Mesendoderm (in vitro differentiated cells): ENCODE data around the gene BEX1.
"Not testable (repeated sequence)": the region's sequence is repeated elsewhere in the genome, so short reads cannot be mapped to it uniquely, and the experiment has no call there.

Source experiments
- DNase-seq: peaks from one replicate; pipeline ENCODE4 v3.0.0; 2013
- H2AK5ac ChIP-seq: 2 replicates; pipeline ENCODE4 v1.6.1; 2013; ENCODE audit warnings: low read length, inconsistent platforms
- H2BK120ac ChIP-seq: 2 replicates; pipeline ENCODE4 v1.6.1; 2013; ENCODE audit warnings: low read depth, mild to moderate bottlenecking, low read length, moderate library complexity, mixed read lengths
- H2BK15ac ChIP-seq: replicated peaks from 2 replicates; pipeline ENCODE4 v1.6.1; 2013; ENCODE audit warnings: low read depth, mild to moderate bottlenecking, moderate library complexity
- H2BK5ac ChIP-seq: 2 replicates; pipeline ENCODE4 v1.6.1; 2013; ENCODE audit warnings: low read length, inconsistent platforms
- H3K18ac ChIP-seq: 2 replicates; pipeline ENCODE4 v1.6.1; 2013; ENCODE audit warnings: mild to moderate bottlenecking, low read length, mixed read lengths
- H3K23ac ChIP-seq: one replicate; pipeline ENCODE4 v1.6.1; 2013; ENCODE audit warnings: low read length
- H3K27ac ChIP-seq: 2 replicates; pipeline ENCODE4 v1.5.1; 2013; ENCODE audit warnings: low read depth, mild to moderate bottlenecking, inconsistent platforms, low read length, moderate library complexity
- H3K27me3 ChIP-seq: 2 replicates; pipeline ENCODE4 v1.6.1; 2013; ENCODE audit warnings: low read length, control low read depth, mild to moderate bottlenecking, inconsistent platforms; ENCODE audit not compliant: insufficient read depth, poor library complexity
- H3K36me3 ChIP-seq: 2 replicates; pipeline ENCODE4 v1.6.1; 2013; ENCODE audit warnings: low read length, inconsistent platforms; ENCODE audit not compliant: control insufficient read depth, insufficient read depth
- H3K4ac ChIP-seq: one replicate; pipeline ENCODE4 v1.6.1; 2013; ENCODE audit warnings: low read depth, mild to moderate bottlenecking, low read length, moderate library complexity
- H3K4me1 ChIP-seq: 2 replicates; pipeline ENCODE4 v1.6.1; 2013; ENCODE audit warnings: low read depth, low read length, inconsistent platforms; ENCODE audit not compliant: control insufficient read depth
- H3K4me2 ChIP-seq: 2 replicates; pipeline ENCODE4 v1.6.1; 2013; ENCODE audit warnings: low read length
- H3K4me3 ChIP-seq: 2 replicates; pipeline ENCODE4 v1.5.1; 2013; ENCODE audit warnings: mild to moderate bottlenecking, low read length
- H3K56ac ChIP-seq: one replicate; pipeline ENCODE4 v1.6.1; 2013; ENCODE audit warnings: low read length
- H3K79me1 ChIP-seq: 2 replicates; pipeline ENCODE4 v1.6.1; 2013; ENCODE audit warnings: low read length, inconsistent platforms
- H3K79me2 ChIP-seq: 2 replicates; pipeline ENCODE4 v1.6.1; 2013; ENCODE audit warnings: mild to moderate bottlenecking, low read length; ENCODE audit not compliant: control insufficient read depth, insufficient read depth
- H3K9ac ChIP-seq: 2 replicates; pipeline ENCODE4 v1.6.1; 2013; ENCODE audit warnings: low read length, inconsistent platforms
- H4K5ac ChIP-seq: one replicate; pipeline ENCODE4 v1.6.1; 2013; ENCODE audit warnings: low read length
- H4K8ac ChIP-seq: one replicate; pipeline ENCODE4 v1.6.1; 2013; ENCODE audit warnings: low read depth, mild to moderate bottlenecking, control low read depth, low read length, moderate library complexity
- WGBS: extraction: QIAGEN DNeasy Blood & Tissue Kit; methylation state at CpG from one replicate; pipeline ENCODE4 v1.1.7; 2013; ENCODE audit warnings: low lambda C conversion rate, missing lambda C conversion rate; ENCODE audit not compliant: insufficient coverage; ENCODE audit errors: extremely low coverage; 5-methylcytosine and 5-hydroxymethylcytosine counted together

Gene BEX1

DNA sequence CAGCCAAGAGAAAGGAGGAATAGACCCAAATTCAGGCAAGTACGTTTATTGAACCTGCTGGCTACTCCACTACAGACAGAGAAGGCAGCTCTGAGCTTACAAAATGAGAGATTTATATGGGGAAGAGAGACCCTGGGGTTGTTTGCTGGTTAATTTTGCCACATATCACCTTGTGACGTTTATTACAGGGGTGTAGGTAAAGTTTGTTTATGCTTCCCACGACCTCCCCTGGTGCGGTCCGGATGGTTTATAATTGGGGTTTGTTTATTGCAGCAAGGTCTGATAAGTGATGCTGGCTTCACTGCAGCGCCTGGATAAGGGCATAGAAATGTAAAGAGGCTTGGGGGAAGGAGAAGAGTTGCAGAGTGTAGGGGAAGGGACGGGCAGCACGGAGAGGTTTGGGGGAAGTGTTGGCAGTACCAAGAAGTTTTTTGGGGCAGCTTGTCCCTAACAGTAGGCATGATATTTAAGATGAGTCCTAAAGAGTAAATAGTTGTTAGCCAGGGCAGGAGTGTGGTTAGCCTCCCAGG lies 12.6 kb downstream of the BEX1 start:
- DNase-seq, result no peak
- H3K4me1 ChIP-seq, result no peaks in the 10 kb centered on the region
- H3K79me1 ChIP-seq, result no peaks in the 10 kb centered on the region
- H3K4ac ChIP-seq, result no peak overlapping the region
- no peak overlapping the region for H2BK120ac ChIP-seq
- H2BK15ac ChIP-seq, result no peak overlapping the region
- no peak overlapping the region for H2AK5ac ChIP-seq
- no peaks in the 10 kb centered on the region for H3K79me2 ChIP-seq
- H3K27me3 ChIP-seq, result no peaks in the 10 kb centered on the region
- H3K4me2 ChIP-seq, result no peak overlapping the region
- no peak overlapping the region for H3K56ac ChIP-seq
- H3K36me3 ChIP-seq, result no peaks in the 10 kb centered on the region
- no peak overlapping the region for H4K5ac ChIP-seq
- H3K23ac ChIP-seq, result no peak overlapping the region
- H3K9ac ChIP-seq, result no peak overlapping the region
- no peak overlapping the region for H3K27ac ChIP-seq
- no peak overlapping the region for H3K4me3 ChIP-seq
- no CpG with 5 or more reads among the region's 8 CpGs for WGBS
- no peak overlapping the region for H3K18ac ChIP-seq
- H2BK5ac ChIP-seq, result no peak overlapping the region
- no peak overlapping the region for H4K8ac ChIP-seq

DNA sequence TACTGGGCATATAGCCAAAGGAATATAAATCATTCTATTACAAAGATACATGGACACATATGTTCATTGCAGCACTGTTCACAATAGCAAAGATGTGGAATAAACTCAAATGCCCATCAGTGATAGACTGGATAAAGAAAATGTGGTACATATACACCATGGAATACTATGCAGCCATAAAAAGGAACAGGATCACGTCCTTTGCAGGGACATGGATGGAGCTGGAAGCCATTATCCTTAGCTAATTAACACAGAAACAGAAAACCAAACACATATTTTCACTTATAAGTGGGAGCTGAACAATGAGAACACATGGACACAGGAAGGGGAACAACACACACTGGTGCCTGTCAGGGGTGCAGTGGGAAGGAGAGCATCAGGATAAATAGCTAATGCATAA lies 30.6 kb downstream of the BEX1 start:
- not testable (repeated sequence) for H2BK120ac ChIP-seq, H3K18ac ChIP-seq, H3K27ac ChIP-seq, H3K23ac ChIP-seq, H3K4me2 ChIP-seq, H3K79me1 ChIP-seq, H3K27me3 ChIP-seq, H2AK5ac ChIP-seq, H3K9ac ChIP-seq, H3K56ac ChIP-seq, H3K4ac ChIP-seq, H4K8ac ChIP-seq, H2BK5ac ChIP-seq, H4K5ac ChIP-seq, H2BK15ac ChIP-seq, H3K36me3 ChIP-seq, H3K4me1 ChIP-seq, H3K79me2 ChIP-seq, DNase-seq, H3K4me3 ChIP-seq
- no CpG with 5 or more reads among the region's 1 CpG for WGBS

DNA sequence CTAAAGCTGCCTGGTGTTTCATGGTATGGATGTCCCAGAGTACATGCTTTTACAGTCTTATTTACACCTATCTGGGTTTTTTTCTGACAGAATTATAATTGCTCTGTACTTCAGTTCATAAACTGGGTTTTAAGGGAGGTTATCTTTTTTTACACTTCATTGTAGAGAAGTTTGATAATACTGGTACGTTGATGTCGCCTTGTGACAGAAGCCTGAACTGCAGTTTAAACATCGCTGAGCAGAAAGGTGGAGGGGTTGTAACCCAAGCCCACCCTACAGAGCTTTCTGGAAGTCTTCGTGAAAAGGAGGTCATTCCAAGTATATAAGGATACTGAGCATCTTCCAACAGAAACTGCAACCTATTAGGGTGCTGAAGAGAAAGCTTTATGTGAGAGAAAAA lies 46.4 kb downstream of the BEX1 start:
- no peak overlapping the region for H3K4ac ChIP-seq
- H2AK5ac ChIP-seq, result no peak overlapping the region
- no peak overlapping the region for H2BK15ac ChIP-seq
- no peak overlapping the region for H3K9ac ChIP-seq
- H3K18ac ChIP-seq, result no peak overlapping the region
- H3K4me2 ChIP-seq, result no peak overlapping the region
- no peaks in the 10 kb centered on the region for H3K79me1 ChIP-seq
- no peak overlapping the region for H3K23ac ChIP-seq
- no peak overlapping the region for H3K27ac ChIP-seq
- WGBS, result no CpG with 5 or more reads among the region's 4 CpGs
- no peak overlapping the region for H2BK120ac ChIP-seq
- H4K8ac ChIP-seq, result no peak overlapping the region
- H3K4me1 ChIP-seq, result no peaks in the 10 kb centered on the region
- no peak overlapping the region for H4K5ac ChIP-seq
- no peak overlapping the region for H3K56ac ChIP-seq
- DNase-seq, result no peak
- no peak overlapping the region for H2BK5ac ChIP-seq
- no peaks in the 10 kb centered on the region for H3K27me3 ChIP-seq
- H3K79me2 ChIP-seq, result no peaks in the 10 kb centered on the region
- H3K4me3 ChIP-seq, result no peak overlapping the region
- H3K36me3 ChIP-seq, result no peaks in the 10 kb centered on the region

DNA sequence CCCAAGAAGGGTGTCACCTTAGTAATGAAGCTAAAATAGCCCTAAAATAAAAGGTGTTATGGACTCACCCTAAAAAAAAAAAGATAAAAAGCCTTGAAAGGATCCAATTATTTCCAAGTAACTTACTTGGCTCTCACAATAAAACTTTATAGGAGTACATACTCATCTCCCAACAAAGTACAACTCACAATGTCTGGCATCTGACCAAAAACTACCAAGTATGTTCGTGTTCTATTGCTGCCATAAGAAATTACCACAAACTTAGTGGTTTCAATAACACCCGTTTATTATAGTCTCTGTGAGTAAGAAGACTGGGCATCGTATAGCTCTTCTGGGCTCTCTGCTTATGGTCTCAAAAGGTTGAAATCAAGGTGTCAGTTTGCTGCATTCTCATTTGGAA lies 51.0 kb downstream of the BEX1 start:
- no peak overlapping the region for H3K4me3 ChIP-seq
- H2BK120ac ChIP-seq, result no peak overlapping the region
- H4K5ac ChIP-seq, result no peak overlapping the region
- no peaks in the 10 kb centered on the region for H3K36me3 ChIP-seq
- H2AK5ac ChIP-seq, result no peak overlapping the region
- no peak overlapping the region for H3K18ac ChIP-seq
- no peak for DNase-seq
- H3K4ac ChIP-seq, result no peak overlapping the region
- H3K56ac ChIP-seq, result no peak overlapping the region
- no peak overlapping the region for H2BK5ac ChIP-seq
- no CpG with 5 or more reads among the region's 3 CpGs for WGBS
- H3K4me2 ChIP-seq, result no peak overlapping the region
- H3K9ac ChIP-seq, result no peak overlapping the region
- H3K4me1 ChIP-seq, result no peaks in the 10 kb centered on the region
- H3K79me1 ChIP-seq, result no peaks in the 10 kb centered on the region
- no peak overlapping the region for H4K8ac ChIP-seq
- H3K79me2 ChIP-seq, result no peaks in the 10 kb centered on the region
- H2BK15ac ChIP-seq, result no peak overlapping the region
- no peak overlapping the region for H3K23ac ChIP-seq
- no peaks in the 10 kb centered on the region for H3K27me3 ChIP-seq
- no peak overlapping the region for H3K27ac ChIP-seq
